Memory B cell (primary cell): ENCODE data around the gene PELI3.

Experiments used
- ATAC-seq: fragments of 150-1000 bp; cut with Tn5 transposase; 2 replicates; pipeline ENCODE4 v1.10.0; 2021; ENCODE audit warnings: low read depth, mild to moderate bottlenecking, moderate library complexity
- DNase-seq, 2 donors: peaks; one replicate each; pipeline ENCODE4 v3.0.0; 2022; ENCODE audit warnings: low spot score in 2 of 2
- H3K27ac Mint-ChIP-seq: one replicate; pipeline ENCODE4 v1.8.0; 2022; ENCODE audit warnings: mild to moderate bottlenecking, moderate library complexity, mixed read lengths
- H3K27me3 Mint-ChIP-seq: one replicate; pipeline ENCODE4 v1.8.0; 2022; ENCODE audit warnings: mixed read lengths
- H3K36me3 Mint-ChIP-seq: one replicate; pipeline ENCODE4 v1.8.0; 2022; ENCODE audit warnings: mild to moderate bottlenecking, mixed read lengths
- H3K4me1 Mint-ChIP-seq: one replicate; pipeline ENCODE4 v1.8.0; 2022; ENCODE audit warnings: mixed read lengths
- H3K4me3 Mint-ChIP-seq: one replicate; pipeline ENCODE4 v1.8.0; 2022; ENCODE audit warnings: mild to moderate bottlenecking, moderate library complexity, mixed read lengths
- H3K9me3 Mint-ChIP-seq: one replicate; pipeline ENCODE4 v1.8.0; 2022; ENCODE audit warnings: mixed read lengths

Gene PELI3

GRCh38 chr11:66524304-66525040 is 57.8 kb downstream of the PELI3 start:
- no peak overlapping the region for H3K4me3 Mint-ChIP-seq

More at GRCh38 chr11:66524304-66525040, 57.8 kb downstream of the PELI3 start:
- H3K4me1 Mint-ChIP-seq: no peaks in the 10 kb centered on the region
- DNase-seq: no peak
- no peak for ATAC-seq
- H3K27ac Mint-ChIP-seq: no peak overlapping the region
- H3K27me3 Mint-ChIP-seq: no peaks in the 10 kb centered on the region
- peaks cover 22% of the 10 kb centered on the region for H3K36me3 Mint-ChIP-seq
- no peaks in the 10 kb centered on the region for H3K9me3 Mint-ChIP-seq
